Nephron progenitor cell (in vitro differentiated cells): ENCODE measurements around the gene SNAPC2.

Experiments used
- DNase-seq: peaks from one replicate; pipeline ENCODE4 v3.0.0; 2021
- H3K27ac Mint-ChIP-seq: 2 replicates; pipeline ENCODE4 v1.8.0; 2021; ENCODE audit warnings: mild to moderate bottlenecking, moderate library complexity, mixed read lengths
- H3K27me3 Mint-ChIP-seq: 2 replicates; pipeline ENCODE4 v1.8.0; 2021; ENCODE audit warnings: mild to moderate bottlenecking, low read depth, mixed read lengths; ENCODE audit not compliant: poor library complexity
- H3K36me3 Mint-ChIP-seq: 2 replicates; pipeline ENCODE4 v1.8.0; 2021; ENCODE audit warnings: low read depth, mixed read lengths
- H3K4me1 Mint-ChIP-seq: 2 replicates; pipeline ENCODE4 v1.8.0; 2021; ENCODE audit warnings: mixed read lengths
- H3K4me3 Mint-ChIP-seq: 2 replicates; pipeline ENCODE4 v1.8.0; 2021; ENCODE audit warnings: mild to moderate bottlenecking, moderate library complexity, mixed read lengths
- H3K9me3 Mint-ChIP-seq: 2 replicates; pipeline ENCODE4 v1.8.0; 2021; ENCODE audit warnings: mild to moderate bottlenecking, moderate library complexity, mixed read lengths
- CTCF ChIP-seq: fragments of 200-600 bp; sonication (generic); IDR thresholded peaks from 2 replicates; pipeline ENCODE4 v1.5.0; 2021; ENCODE audit warnings: antibody characterized with exemption

The SNAPC2 gene

GRCh38 chr19:7907122-7907521 is 13.0 kb upstream of the SNAPC2 start:
- TF ChIP-seq CTCF, result no peak
- DNase-seq, result no peak
- peaks cover 29% of the 10 kb centered on the region for H3K4me1 Mint-ChIP-seq
- peaks cover 13% of the 10 kb centered on the region for H3K27me3 Mint-ChIP-seq
- H3K4me3 Mint-ChIP-seq, result no peak overlapping the region
- H3K9me3 Mint-ChIP-seq, result no peaks in the 10 kb centered on the region
- H3K27ac Mint-ChIP-seq, result peak overlapping the region; percentile 66
- peaks cover 12% of the 10 kb centered on the region for H3K36me3 Mint-ChIP-seq

- no peak for DNase-seq
- peaks cover 26% of the 10 kb centered on the region for H3K4me1 Mint-ChIP-seq
- peak overlapping the region; percentile 66 for H3K27ac Mint-ChIP-seq
- no peak overlapping the region for H3K4me3 Mint-ChIP-seq
- TF ChIP-seq CTCF, result no peak
- peaks cover 13% of the 10 kb centered on the region for H3K36me3 Mint-ChIP-seq
- H3K9me3 Mint-ChIP-seq, result no peaks in the 10 kb centered on the region
- peaks cover 10% of the 10 kb centered on the region for H3K27me3 Mint-ChIP-seq
Measured at GRCh38 chr19:7907544-7907943, 12.6 kb upstream of the SNAPC2 start.

- Mint-ChIP-seq H3K4me1 (peaks cover 24% of the 10 kb centered on the region), H3K9me3 (no peaks in the 10 kb centered on the region), H3K27ac (no peak overlapping the region), H3K4me3 (no peak overlapping the region), H3K27me3 (peaks cover 7% of the 10 kb centered on the region), H3K36me3 (peaks cover 20% of the 10 kb centered on the region)
- no peak for TF ChIP-seq CTCF
- DNase-seq, result no peak
Measured at GRCh38 chr19:7908078-7908699, 11.9 kb upstream of the SNAPC2 start.

GRCh38 chr19:7908742-7909461 is 11.2 kb upstream of the SNAPC2 start:
- H3K9me3 Mint-ChIP-seq, result no peaks in the 10 kb centered on the region
- peaks cover 23% of the 10 kb centered on the region for H3K4me1 Mint-ChIP-seq
- no peak for TF ChIP-seq CTCF
- H3K36me3 Mint-ChIP-seq, result peaks cover 20% of the 10 kb centered on the region
- no peak overlapping the region for H3K4me3 Mint-ChIP-seq
- H3K27me3 Mint-ChIP-seq, result peaks cover 8% of the 10 kb centered on the region
- no peak overlapping the region for H3K27ac Mint-ChIP-seq
- no peak for DNase-seq

- peaks cover 20% of the 10 kb centered on the region for H3K36me3 Mint-ChIP-seq
- peaks cover 15% of the 10 kb centered on the region for H3K27me3 Mint-ChIP-seq
- no peak overlapping the region for H3K4me3 Mint-ChIP-seq
- no peaks in the 10 kb centered on the region for H3K9me3 Mint-ChIP-seq
- H3K4me1 Mint-ChIP-seq, result peaks cover 21% of the 10 kb centered on the region
- TF ChIP-seq CTCF, result no peak
- DNase-seq, result no peak
- H3K27ac Mint-ChIP-seq, result no peak overlapping the region
Measured at GRCh38 chr19:7909471-7910067, 10.6 kb upstream of the SNAPC2 start.
